Right ventricle myocardium superior (tissue), 1 donor: ENCODE measurements around the gene SHANK3. TPM values are rescaled to one million over a fixed set of nuclear protein-coding genes. Genes with fewer than 3 reads are reported as not detected.
"Not testable (repeated sequence)": the region's sequence is repeated elsewhere in the genome, so short reads cannot be mapped to it uniquely, and the experiment has no call there.

Experiments
- ATAC-seq: fragments of 200-7000 bp; cut with Tn5 transposase; one replicate; pipeline ENCODE4 v1.9.1; 2020; ENCODE audit warnings: mild to moderate bottlenecking; ENCODE audit not compliant: poor library complexity
- DNase-seq: peaks from one replicate; pipeline ENCODE4 v3.0.0-alpha.2; 2020
- intact Hi-C: fragments of 100-400 bp; cut with DNase I; formaldehyde crosslinking; loops from one replicate; pipeline ENCODE4 v1.11.2; 2022
- total RNA-seq: library from RNA; stranded (reverse); fragmentation: NEBNext Ultra II Directional; extraction: Animal tissue kit (Norgen Biotek cat#: 25700); gene quantifications from one replicate; pipeline ENCODE4 v1.2.1, GENCODE V29; 2021
- donor health status: DM: no; HTN: yes; CAD: no; lungs with severe emphysema.

SHANK3 gene
- total RNA-seq, 1 donor from 2014 or later: 19.3 TPM

GRCh38 chr22:50643021-50643820 is 29.4 kb upstream of the SHANK3 start:
- ATAC-seq, DNase-seq, intact Hi-C loops: not testable (repeated sequence)

- intact Hi-C loops, ATAC-seq, DNase-seq: not testable (repeated sequence)
These were observed 28.9 kb upstream of the SHANK3 start for GRCh38 chr22:50643821-50644101.

DNA sequence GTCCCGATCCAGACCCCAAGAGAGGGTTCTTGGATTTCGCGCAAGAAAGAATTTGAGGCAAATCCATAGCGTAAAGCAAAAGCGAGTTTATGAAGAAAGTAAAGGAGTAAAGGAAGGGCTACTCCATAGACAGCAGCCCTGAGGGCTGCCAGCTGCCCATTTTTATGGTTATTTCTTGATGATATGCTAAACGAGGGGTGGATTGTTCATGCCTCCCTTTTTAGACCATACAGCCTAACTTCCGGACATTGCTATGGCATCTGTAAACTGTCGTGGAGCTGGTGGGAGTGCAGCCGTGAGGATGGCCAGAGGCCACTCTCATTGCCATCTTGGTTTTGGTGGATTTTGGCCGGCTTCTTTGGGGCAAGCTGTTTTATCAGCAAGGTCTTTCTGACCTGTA is 19.4 kb upstream of the SHANK3 start:
- DNase-seq (no peak), ATAC-seq (no peak)
- intact Hi-C loops: no loop called here

- DNase-seq, intact Hi-C loops, ATAC-seq: not testable (repeated sequence)
These were observed 18.0 kb upstream of the SHANK3 start for GRCh38 chr22:50654664-50655063.

- DNase-seq (peak; percentile 43), ATAC-seq (peak; percentile 62)
- intact Hi-C loops: no loop called here
These were observed 16.2 kb upstream of the SHANK3 start for GRCh38 chr22:50656122-50657070.

- DNase-seq (no peak), ATAC-seq (no peak)
- intact Hi-C loops: no loop called here
These were observed 14.7 kb upstream of the SHANK3 start for GRCh38 chr22:50657925-50658324.

DNA sequence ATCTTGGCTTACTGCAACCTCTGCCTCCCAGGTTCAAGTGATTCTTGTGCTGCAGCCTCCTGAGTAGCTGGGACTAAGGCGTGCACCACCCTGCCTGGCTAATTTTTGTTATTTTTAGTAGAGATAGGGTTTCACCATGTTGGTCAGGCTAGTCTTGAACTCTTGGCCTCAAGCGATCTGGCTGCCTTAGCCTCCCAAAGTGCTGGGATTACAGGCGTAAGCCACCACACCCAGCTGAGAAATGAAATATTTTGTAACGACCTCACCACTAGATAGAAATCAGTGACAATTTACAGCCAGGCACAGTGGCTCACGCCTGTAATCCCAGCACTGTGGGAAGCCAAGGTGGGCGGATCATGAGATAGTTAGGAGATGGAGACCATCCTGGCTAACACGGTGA is 12.9 kb upstream of the SHANK3 start:
- ATAC-seq, intact Hi-C loops, DNase-seq: not testable (repeated sequence)

GRCh38 chr22:50660306-50660705 is 12.3 kb upstream of the SHANK3 start:
- DNase-seq: no peak
- no peak for ATAC-seq
- intact Hi-C loops: no loop called here

DNA sequence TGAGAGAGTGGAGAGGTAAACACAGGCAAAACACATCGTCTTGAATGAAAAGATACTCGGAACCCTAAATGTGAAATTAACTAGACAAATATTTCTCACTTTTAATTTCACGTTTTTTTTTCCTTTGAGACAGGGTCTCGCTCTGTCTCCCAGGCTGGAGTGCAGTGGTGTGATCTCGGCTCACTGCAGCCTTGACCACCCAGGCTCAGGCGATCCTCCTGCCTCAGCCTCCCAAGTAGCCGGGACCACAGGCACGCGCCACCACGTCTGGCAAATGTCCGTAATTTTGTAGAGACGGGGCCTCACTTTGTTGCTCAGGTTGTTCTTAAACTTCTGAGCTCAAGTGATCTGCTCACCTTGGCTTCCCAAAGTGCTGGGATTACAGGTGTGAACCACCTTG is 7.4 kb upstream of the SHANK3 start:
- DNase-seq (no peak), ATAC-seq (no peak)
- intact Hi-C loops: no loop called here

DNA sequence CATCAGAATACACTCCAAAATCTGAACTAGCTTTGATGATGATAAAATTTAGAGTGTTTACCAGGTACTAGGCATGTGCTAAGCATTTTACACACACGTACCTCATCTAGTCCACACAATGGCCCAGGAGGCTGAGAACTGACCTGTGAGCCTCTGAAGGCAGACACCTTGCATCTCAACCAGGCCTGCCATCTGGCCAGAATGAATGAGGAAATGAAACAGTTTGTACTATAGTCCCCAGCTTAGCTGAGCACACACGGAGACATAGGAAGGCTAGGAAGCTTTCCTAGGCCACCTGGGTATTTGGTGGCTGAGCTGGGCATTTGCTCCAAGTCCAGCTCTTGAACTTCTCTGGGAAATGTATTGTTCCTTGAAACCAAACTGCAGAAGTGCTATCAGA is 6.9 kb upstream of the SHANK3 start:
- DNase-seq (no peak), ATAC-seq (no peak)
- intact Hi-C loops: no loop called here

GRCh38 chr22:50670513-50670912 is 2.1 kb upstream of the SHANK3 start:
- DNase-seq (peak; percentile 51), ATAC-seq (no peak)
- intact Hi-C loops: loop anchor here (5.0 kb wide), 1 partner anchor 48 kb away; no protein-coding TSS in a partner anchor

- ATAC-seq (no peak), DNase-seq (no peak)
- intact Hi-C loops: loop anchor here (5.0 kb wide), 1 partner anchor 49 kb away; no protein-coding TSS in a partner anchor
These were observed 1.6 kb upstream of the SHANK3 start for GRCh38 chr22:50670914-50671538.

DNA sequence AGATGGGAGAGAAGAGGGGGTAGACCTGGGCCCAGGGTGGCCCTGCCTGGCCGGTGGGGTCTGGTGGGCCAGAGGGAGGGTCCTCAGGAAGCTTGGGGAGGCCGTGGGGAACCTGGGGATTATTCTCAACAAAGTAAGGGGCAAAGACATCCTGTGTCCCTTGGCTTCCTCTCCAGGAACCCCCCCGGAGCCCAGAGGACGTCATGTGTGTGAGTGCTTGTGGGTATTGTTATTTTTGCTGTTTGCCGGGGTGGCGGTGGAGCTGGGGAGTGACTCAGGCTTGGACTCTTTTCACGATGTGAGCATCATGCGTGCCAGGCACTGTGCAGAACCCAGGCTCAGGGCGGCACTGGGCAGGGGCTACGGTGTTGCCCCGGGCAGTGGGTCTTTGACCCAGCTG is 982 bp upstream of the SHANK3 start:
- no peak for DNase-seq
- intact Hi-C loops: loop anchor here (5.0 kb wide), 1 partner anchor 49 kb away; no protein-coding TSS in a partner anchor
- ATAC-seq: peak; percentile 16

DNA sequence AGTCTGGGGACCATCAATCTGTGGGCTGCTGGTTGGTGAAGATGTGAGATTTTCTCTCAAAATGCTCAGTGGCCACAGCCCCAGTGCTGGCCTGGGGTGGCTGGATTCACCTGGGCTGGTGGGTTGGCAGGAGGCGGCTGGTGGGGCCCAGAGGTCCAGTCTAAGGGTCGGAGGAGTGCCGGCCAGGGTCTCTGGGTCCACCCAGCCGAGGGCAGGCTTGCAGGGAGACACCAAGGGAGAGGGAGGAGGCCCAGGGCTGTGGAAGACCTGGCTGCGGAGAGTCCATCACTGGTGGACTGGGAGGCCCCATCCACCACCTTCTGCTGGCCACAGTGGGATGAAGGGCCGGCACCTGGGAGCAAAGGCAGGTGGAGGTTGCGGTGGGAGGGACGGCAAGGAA is 582 bp upstream of the SHANK3 start:
- ATAC-seq: peak; percentile 5
- no peak for DNase-seq
- intact Hi-C loops: loop anchor here (5.0 kb wide), 1 partner anchor 50 kb away; no protein-coding TSS in a partner anchor

DNA sequence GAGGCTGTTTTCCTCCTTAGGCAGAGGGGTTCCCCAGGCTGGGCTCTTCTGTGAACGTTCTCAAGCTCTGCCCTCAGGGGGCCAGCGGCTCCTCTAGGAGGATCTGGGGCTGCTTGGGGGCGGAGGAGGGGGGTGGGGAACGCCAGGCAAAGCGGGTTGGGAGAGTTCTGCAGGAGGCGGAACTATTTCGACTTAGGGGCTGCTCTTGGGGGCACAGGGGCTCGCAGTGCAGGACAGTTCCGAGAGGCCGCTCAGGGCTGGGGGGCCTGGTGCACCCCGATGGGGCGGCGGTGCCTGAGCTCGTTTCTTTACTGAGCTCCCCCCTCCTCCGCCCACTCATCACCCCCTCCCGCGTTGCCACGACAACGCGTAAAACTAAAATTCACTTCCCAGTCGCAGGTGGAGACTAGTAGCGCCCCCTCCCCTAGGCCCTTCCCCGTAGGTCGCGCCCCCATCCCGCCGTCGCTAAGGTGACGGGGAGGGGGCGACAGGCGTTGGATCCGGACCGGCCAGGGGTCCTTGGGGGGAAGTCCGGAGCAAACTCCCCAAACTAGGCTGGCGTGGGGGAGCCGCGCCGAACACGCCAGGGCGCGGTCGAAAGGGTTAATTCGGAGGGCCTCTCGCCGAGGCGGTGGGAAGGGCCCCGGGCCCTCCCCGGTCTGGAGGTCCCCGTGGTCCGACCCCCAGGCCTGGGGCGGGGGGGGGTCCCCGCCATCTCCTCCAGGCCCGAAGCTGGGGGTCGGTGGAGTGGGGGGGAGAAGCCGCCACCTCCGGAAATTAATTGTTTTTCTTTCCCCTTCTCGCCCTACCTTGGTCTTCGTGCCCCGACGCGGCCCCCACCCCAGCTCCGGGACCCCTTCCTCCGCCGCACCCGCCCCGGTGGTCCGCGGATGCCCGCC is 857 bp downstream of the SHANK3 start:
- ATAC-seq: no peak
- no peak for DNase-seq
- intact Hi-C loops: loop anchor here (5.0 kb wide), 1 partner anchor 51 kb away; no protein-coding TSS in a partner anchor

DNA sequence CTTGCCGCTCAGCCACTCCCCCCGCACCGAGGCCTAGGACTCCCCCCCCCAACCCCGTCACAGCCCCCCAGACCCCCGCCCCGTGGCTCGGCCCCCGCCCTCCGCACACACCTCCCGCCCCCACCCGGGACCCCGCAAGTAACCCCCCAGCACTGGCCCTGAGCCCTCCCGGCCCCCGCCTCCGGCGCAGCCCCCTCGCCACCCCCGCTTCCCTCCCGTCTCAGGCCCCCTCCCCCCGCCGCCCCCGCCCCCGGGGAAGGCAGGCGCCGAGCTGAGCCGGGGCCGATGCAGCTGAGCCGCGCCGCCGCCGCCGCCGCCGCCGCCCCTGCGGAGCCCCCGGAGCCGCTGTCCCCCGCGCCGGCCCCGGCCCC is 1.5 kb downstream of the SHANK3 start:
- intact Hi-C loops: loop anchor here (5.0 kb wide), 1 partner anchor 52 kb away; no protein-coding TSS in a partner anchor
- DNase-seq: no peak
- ATAC-seq: no peak

DNA sequence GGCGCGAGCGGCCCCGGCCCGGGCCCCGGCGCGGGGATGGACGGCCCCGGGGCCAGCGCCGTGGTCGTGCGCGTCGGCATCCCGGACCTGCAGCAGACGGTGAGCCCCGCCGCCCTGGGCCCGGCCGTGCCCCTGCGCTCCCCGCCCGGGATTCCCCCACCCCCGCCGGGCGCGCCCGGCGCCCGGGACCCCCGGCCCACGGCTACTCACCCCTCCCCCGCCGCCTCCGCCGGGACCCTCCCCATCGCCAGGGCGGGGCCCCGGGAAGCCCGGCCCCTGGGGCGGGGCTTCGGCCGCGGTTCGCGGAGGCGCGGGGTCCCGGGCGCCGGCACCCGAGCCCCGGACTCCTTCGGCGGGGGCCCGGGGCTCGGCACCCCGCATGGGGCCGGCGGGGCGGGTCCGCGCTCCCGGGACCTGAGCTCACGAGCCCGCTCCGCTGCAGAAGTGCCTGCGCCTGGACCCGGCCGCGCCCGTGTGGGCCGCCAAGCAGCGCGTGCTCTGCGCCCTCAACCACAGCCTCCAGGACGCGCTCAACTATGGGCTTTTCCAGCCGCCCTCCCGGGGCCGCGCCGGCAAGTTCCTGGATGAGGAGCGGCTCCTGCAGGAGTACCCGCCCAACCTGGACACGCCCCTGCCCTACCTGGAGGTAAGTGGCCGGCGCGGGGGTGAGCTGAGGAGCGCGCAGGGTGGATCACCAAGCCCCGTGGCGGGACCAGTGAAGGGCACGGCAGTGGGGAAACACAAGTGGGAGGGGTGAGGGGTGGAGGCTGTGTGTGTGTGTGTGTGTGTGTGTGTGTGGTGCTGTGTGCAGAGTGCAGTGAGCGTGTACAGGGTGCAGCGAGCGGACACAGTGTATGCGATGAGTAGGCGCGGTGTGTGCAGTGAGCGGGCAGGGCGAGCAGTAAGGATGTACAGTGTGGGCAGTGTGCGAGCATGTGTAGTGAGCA is 2.3 kb downstream of the SHANK3 start:
- intact Hi-C loops: loop anchor here (5.0 kb wide), 1 partner anchor 53 kb away; no protein-coding TSS in a partner anchor
- ATAC-seq: no peak
- DNase-seq: no peak
